ENCODE measurements around the gene SNX3. TPM values are rescaled to one million over a fixed set of nuclear protein-coding genes. Genes with fewer than 3 reads are reported as not detected.

The SNX3 gene
- total and polyA plus RNA-seq, 5 experiments from 2014 or later = 65.1 to 227 (median 163) TPM

GRCh38 chr6:108194503-108194902, 66.3 kb downstream of the SNX3 start:
- H3K4me1 Mint-ChIP-seq = no peaks in the 10 kb centered on the region
- no peak overlapping the region for H3K27ac Mint-ChIP-seq
- H3K27me3 Mint-ChIP-seq = peaks cover 4 to 28% (median 19%) of the 10 kb centered on the region in 5 donors
- DNase-seq (no peak), ATAC-seq (no peak)
- no peaks in the 10 kb centered on the region for H3K9me3 Mint-ChIP-seq
- POLR2A ChIA-PET = no interaction called here
- H3K36me3 Mint-ChIP-seq = peaks cover 0 to 5% (median 0%) of the 10 kb centered on the region in 3 donors
- no peak overlapping the region for H3K4me3 Mint-ChIP-seq

- Mint-ChIP-seq H3K4me3 (no peak overlapping the region), H3K36me3 (peaks cover 0 to 5% (median 0%) of the 10 kb centered on the region in 3 donors), H3K4me1 (no peaks in the 10 kb centered on the region), H3K9me3 (no peaks in the 10 kb centered on the region), H3K27ac (no peak overlapping the region), H3K27me3 (peaks cover 4 to 32% (median 23%) of the 10 kb centered on the region in 5 donors)
- no peak for DNase-seq
- no peak for ATAC-seq
- POLR2A ChIA-PET = no interaction called here
Observed at GRCh38 chr6:108193835-108194234, 67.0 kb downstream of the SNX3 start.

- H3K4me1 Mint-ChIP-seq = no peaks in the 10 kb centered on the region
- H3K27me3 Mint-ChIP-seq = peaks cover 4 to 32% (median 24%) of the 10 kb centered on the region in 5 donors
- POLR2A ChIA-PET = no interaction called here
- peaks cover 0 to 5% (median 0%) of the 10 kb centered on the region in 3 donors for H3K36me3 Mint-ChIP-seq
- no peak overlapping the region for H3K27ac Mint-ChIP-seq
- H3K9me3 Mint-ChIP-seq = no peaks in the 10 kb centered on the region
- DNase-seq = no peak
- no peak for ATAC-seq
- no peak overlapping the region for H3K4me3 Mint-ChIP-seq
Observed at GRCh38 chr6:108193131-108193530, 67.7 kb downstream of the SNX3 start.

GRCh38 chr6:108187519-108187918, 73.3 kb downstream of the SNX3 start:
- no peaks in the 10 kb centered on the region for H3K4me1 Mint-ChIP-seq
- H3K36me3 Mint-ChIP-seq = no peaks in the 10 kb centered on the region
- DNase-seq = no peak
- POLR2A ChIA-PET = no interaction called here
- H3K27me3 Mint-ChIP-seq = peaks cover 11 to 42% (median 24%) of the 10 kb centered on the region in 5 donors
- no peaks in the 10 kb centered on the region for H3K9me3 Mint-ChIP-seq
- H3K27ac Mint-ChIP-seq = no peak overlapping the region
- ATAC-seq = no peak
- H3K4me3 Mint-ChIP-seq = no peak overlapping the region

GRCh38 chr6:108186226-108186625, 74.6 kb downstream of the SNX3 start:
- no peak overlapping the region for H3K27ac Mint-ChIP-seq
- peaks cover 14 to 50% (median 31%) of the 10 kb centered on the region in 5 donors for H3K27me3 Mint-ChIP-seq
- H3K9me3 Mint-ChIP-seq = no peaks in the 10 kb centered on the region
- H3K36me3 Mint-ChIP-seq = no peaks in the 10 kb centered on the region
- no peaks in the 10 kb centered on the region for H3K4me1 Mint-ChIP-seq
- H3K4me3 Mint-ChIP-seq = no peak overlapping the region
- no peak for ATAC-seq
- DNase-seq = no peak
- POLR2A ChIA-PET = no interaction called here

GRCh38 chr6:108180776-108181175, 80.1 kb downstream of the SNX3 start:
- no peak overlapping the region for H3K27ac Mint-ChIP-seq
- peaks cover 2 to 8% (median 7%) of the 10 kb centered on the region in 4 donors for H3K4me1 Mint-ChIP-seq
- H3K36me3 Mint-ChIP-seq = peaks cover 0 to 4% (median 1%) of the 10 kb centered on the region in 3 donors
- no peaks in the 10 kb centered on the region for H3K9me3 Mint-ChIP-seq
- no peak for ATAC-seq
- POLR2A ChIA-PET = no interaction called here
- H3K27me3 Mint-ChIP-seq = peaks cover 40 to 85% (median 59%) of the 10 kb centered on the region in 5 donors
- DNase-seq = no peak
- no peak overlapping the region for H3K4me3 Mint-ChIP-seq

GRCh38 chr6:108180266-108180665, 80.6 kb downstream of the SNX3 start:
- Mint-ChIP-seq H3K4me3 (no peak overlapping the region), H3K36me3 (peaks cover 0 to 4% (median 1%) of the 10 kb centered on the region in 3 donors), H3K27me3 (peaks cover 42 to 85% (median 63%) of the 10 kb centered on the region in 5 donors), H3K27ac (no peak overlapping the region), H3K4me1 (peaks cover 4 to 13% (median 11%) of the 10 kb centered on the region in 4 donors), H3K9me3 (no peaks in the 10 kb centered on the region)
- ATAC-seq (no peak), DNase-seq (no peak)
- POLR2A ChIA-PET = no interaction called here

- no peaks in the 10 kb centered on the region for H3K9me3 Mint-ChIP-seq
- H3K4me1 Mint-ChIP-seq = peaks cover 7 to 18% (median 15%) of the 10 kb centered on the region in 4 donors
- ATAC-seq = no peak
- no peak overlapping the region for H3K4me3 Mint-ChIP-seq
- H3K36me3 Mint-ChIP-seq = peaks cover 0 to 4% (median 1%) of the 10 kb centered on the region in 3 donors
- H3K27ac Mint-ChIP-seq = no peak overlapping the region
- POLR2A ChIA-PET = no interaction called here
- H3K27me3 Mint-ChIP-seq = peaks cover 45 to 90% (median 63%) of the 10 kb centered on the region in 5 donors
- DNase-seq = no peak
Observed at GRCh38 chr6:108179741-108180140, 81.1 kb downstream of the SNX3 start.

- Mint-ChIP-seq H3K36me3 (peaks cover 0 to 4% (median 1%) of the 10 kb centered on the region in 3 donors), H3K27ac (no peak overlapping the region), H3K27me3 (peaks cover 55 to 98% (median 73%) of the 10 kb centered on the region in 5 donors), H3K4me3 (peak overlapping the region; percentile 34 to 73 (median 61)), H3K4me1 (peaks cover 10 to 29% (median 15%) of the 10 kb centered on the region in 4 donors), H3K9me3 (peaks cover 0 to 3% (median 0%) of the 10 kb centered on the region in 9 donors)
- ATAC-seq = no peak
- POLR2A ChIA-PET = no interaction called here
- no peak for DNase-seq
Observed at GRCh38 chr6:108176281-108177089, 84.4 kb downstream of the SNX3 start.

- peaks cover 13 to 36% (median 20%) of the 10 kb centered on the region in 4 donors for H3K4me1 Mint-ChIP-seq
- H3K9me3 Mint-ChIP-seq = peaks cover 0 to 3% (median 0%) of the 10 kb centered on the region in 9 donors
- peak overlapping the region in 1 of 10 donors; percentile 18 for H3K27ac Mint-ChIP-seq
- H3K4me3 Mint-ChIP-seq = peak overlapping the region; percentile 36 to 73 (median 61)
- DNase-seq (no peak), ATAC-seq (no peak)
- peaks cover 58 to 98% (median 78%) of the 10 kb centered on the region in 5 donors for H3K27me3 Mint-ChIP-seq
- POLR2A ChIA-PET = no interaction called here
- H3K36me3 Mint-ChIP-seq = peaks cover 0 to 4% (median 0%) of the 10 kb centered on the region in 3 donors
Observed at GRCh38 chr6:108175592-108176279, 85.1 kb downstream of the SNX3 start.

GRCh38 chr6:108175176-108175591, 85.7 kb downstream of the SNX3 start:
- ATAC-seq = no peak
- POLR2A ChIA-PET = no interaction called here
- peak overlapping the region; percentile 20 to 74 (median 49) for H3K4me3 Mint-ChIP-seq
- H3K4me1 Mint-ChIP-seq = peaks cover 13 to 37% (median 24%) of the 10 kb centered on the region in 4 donors
- H3K36me3 Mint-ChIP-seq = peaks cover 0 to 4% (median 0%) of the 10 kb centered on the region in 3 donors
- H3K27ac Mint-ChIP-seq = no peak overlapping the region
- DNase-seq = no peak
- peaks cover 0 to 3% (median 0%) of the 10 kb centered on the region in 9 donors for H3K9me3 Mint-ChIP-seq
- H3K27me3 Mint-ChIP-seq = peaks cover 53 to 100% (median 78%) of the 10 kb centered on the region in 5 donors

- peaks cover 0 to 3% (median 0%) of the 10 kb centered on the region in 9 donors for H3K9me3 Mint-ChIP-seq
- ATAC-seq (peak; percentile 74 to 76), DNase-seq (peak in 6 of 10 donors; percentile 23 to 49 (median 39))
- peaks cover 0 to 4% (median 0%) of the 10 kb centered on the region in 3 donors for H3K36me3 Mint-ChIP-seq
- peaks cover 16 to 41% (median 24%) of the 10 kb centered on the region in 4 donors for H3K4me1 Mint-ChIP-seq
- no peak overlapping the region for H3K27ac Mint-ChIP-seq
- POLR2A ChIA-PET = no interaction called here
- peak overlapping the region in 7 of 10 donors; percentile 4 to 74 (median 38) for H3K4me3 Mint-ChIP-seq
- H3K27me3 Mint-ChIP-seq = peaks cover 50 to 100% (median 73%) of the 10 kb centered on the region in 5 donors
Observed at GRCh38 chr6:108174371-108175175, 86.3 kb downstream of the SNX3 start.
